ENCODE results near the gene MRAS. TPM values are rescaled to one million over a fixed set of nuclear protein-coding genes. Genes with fewer than 3 reads are reported as not detected.

MRAS gene
- total and polyA plus RNA-seq, 2 of the 8 experiments (the other 6 are each of a cell fraction or from before 2014, with no cell fraction given), result 10.6 to 16.2 TPM

- H3K79me2 ChIP-seq (ENCODE audit: control insufficient read depth in 1 of 2, insufficient read depth in 2 of 2, low read length in 2 of 2), result no peaks in the 10 kb centered on the region
- H2AK5ac ChIP-seq (ENCODE audit: low read depth, low read length), result no peak overlapping the region
- H3K4me2 ChIP-seq (ENCODE audit: insufficient read depth in 1 of 2, low read depth in 2 of 2, low read length in 2 of 2), result no peak overlapping the region
- H3K9me3 ChIP-seq (ENCODE audit: insufficient read depth in 2 of 2, low read depth in 1 of 2, low read length in 1 of 2), result no peaks in the 10 kb centered on the region; a peak in 2 of 4 replicates
- no peak overlapping the region for H3K18ac ChIP-seq (ENCODE audit: extremely low read depth, low read length)
- DNase-seq (ENCODE audit: low read depth in 1 of 2, low spot score in 2 of 2) (no peak), FAIRE-seq (no peak)
- peaks cover 0 to 1% (median 0%) of the 10 kb centered on the region in 4 experiments; a peak in 2 of 8 replicates for H3K36me3 ChIP-seq (ENCODE audit: control insufficient read depth in 2 of 4, insufficient read depth in 4 of 4, low read length in 3 of 4)
- no peak overlapping the region for H3K9ac ChIP-seq (replicated peaks in 1 of 4; ENCODE audit: extremely low read depth in 1 of 4, low read depth in 3 of 4, low read length in 3 of 4)
- H3K27ac ChIP-seq (ENCODE audit: low read depth, low read length), result no peak overlapping the region
- no peak overlapping the region for H4K8ac ChIP-seq (ENCODE audit: extremely low read depth, insufficient read depth, low read length)
- TF ChIP-seq TAF1 (IDR thresholded peaks at IDR 0.05; ENCODE audit: low read depth, low read length), result no peak
- H3K14ac ChIP-seq (ENCODE audit: insufficient read length), result no peak overlapping the region
- H3K27me3 ChIP-seq (replicated peaks in 1 of 4; ENCODE audit: control insufficient read depth in 3 of 4, extremely low read depth in 1 of 4, insufficient read depth in 3 of 4, low read length in 3 of 4), result no peaks in the 10 kb centered on the region
- peaks cover 0 to 3% of the 10 kb centered on the region in 2 experiments for H4K20me1 ChIP-seq (replicated peaks in 1 of 2; ENCODE audit: control insufficient read depth in 1 of 2, insufficient read depth in 2 of 2, low read length in 2 of 2)
- ChIA-PET POLR2A (ENCODE audit: partially characterized antibody) (interaction anchor here (1.2 to 1.4 kb wide), 3 partner anchors 9 to 25 kb away, joined by 3 read pairs; no protein-coding TSS in a partner anchor), CTCF (ENCODE audit: partially characterized antibody) (interaction anchor here (0.9 to 1.2 kb wide), 3 partner anchors 12 to 202 kb away, joined by 3 read pairs; no protein-coding TSS in a partner anchor)
- H3K79me1 ChIP-seq (ENCODE audit: low read depth, low read length), result no peaks in the 10 kb centered on the region
- no peak overlapping the region for H3K4ac ChIP-seq (replicated peaks; ENCODE audit: insufficient read length, low read depth, low read length)
- H2BK20ac ChIP-seq (ENCODE audit: low read length), result no peak overlapping the region
- H3K4me1 ChIP-seq (replicated peaks in 1 of 4; ENCODE audit: control insufficient read depth in 3 of 4, insufficient read depth in 4 of 4, low read length in 3 of 4), result no peaks in the 10 kb centered on the region
- no peak overlapping the region for H3K56ac ChIP-seq (replicated peaks; ENCODE audit: insufficient read length, low read depth, low read length)
- no peak overlapping the region for H4K91ac ChIP-seq (replicated peaks; ENCODE audit: insufficient read length, low read length)
- H3K23me2 ChIP-seq (ENCODE audit: low read depth, low read length), result no peaks in the 10 kb centered on the region
- H3K23ac ChIP-seq (ENCODE audit: insufficient read length), result no peak overlapping the region
- H2BK5ac ChIP-seq (ENCODE audit: low read depth, low read length), result no peak overlapping the region
- H2BK12ac ChIP-seq (ENCODE audit: low read depth, low read length), result no peak overlapping the region
- H4K5ac ChIP-seq (ENCODE audit: insufficient read length, low read depth, low read length), result no peak overlapping the region
- no peak overlapping the region for H2AFZ ChIP-seq (ENCODE audit: low read length)
- no peak overlapping the region for H2BK15ac ChIP-seq (ENCODE audit: low read length)
- no peak overlapping the region for H3K4me3 ChIP-seq (ENCODE audit: extremely low read depth in 1 of 4, insufficient read depth in 2 of 4, low read depth in 3 of 4, low read length in 4 of 4)
- H2BK120ac ChIP-seq (replicated peaks; ENCODE audit: low read depth, low read length), result no peak overlapping the region
- 96% methylated on average over 6 of the region's 6 CpGs; no CpG with 5 or more reads in 1 of the 2 experiments for WGBS, 2 experiments (ENCODE audit: extremely low coverage in 1 of 2, insufficient coverage in 1 of 2, insufficient read length in 1 of 2, insufficient replicate concordance in 2 of 2, low coverage in 1 of 2, low lambda C conversion rate in 2 of 2, missing lambda C conversion rate in 1 of 2)
Observed at GRCh38 chr3:138303474-138303873, 44.9 kb upstream of the MRAS start.
